ENCODE results near the gene CUL4A.
"Not testable (repeated sequence)": the region's sequence is repeated elsewhere in the genome, so short reads cannot be mapped to it uniquely, and the experiment has no call there.

Gene CUL4A

GRCh38 chr13:113292021-113292862 is 82.8 kb downstream of the CUL4A start:
- DNase-seq (ENCODE audit: low read depth), result no peak

GRCh38 chr13:113293686-113294085 is 84.3 kb downstream of the CUL4A start:
- DNase-seq (ENCODE audit: low read depth), result no peak

- DNase-seq (ENCODE audit: low read depth), result no peak
These were observed 86.4 kb downstream of the CUL4A start for GRCh38 chr13:113295776-113296175.

GRCh38 chr13:113296823-113297369 is 87.5 kb downstream of the CUL4A start, which contains the start of gene LAMP1:
Gene LAMP1 (plus strand): TSS chr13:113297239. CDS start chr13:113297435, 196 bp downstream.
- DNase-seq (ENCODE audit: low read depth), result peak; percentile 96

GRCh38 chr13:113297370-113298042 is 88.1 kb downstream of the CUL4A start:
- no peak for DNase-seq (ENCODE audit: low read depth)

GRCh38 chr13:113298043-113298945 is 88.9 kb downstream of the CUL4A start:
- DNase-seq (ENCODE audit: low read depth), result no peak

GRCh38 chr13:113299951-113300350 is 90.5 kb downstream of the CUL4A start:
- DNase-seq (ENCODE audit: low read depth), result no peak

- DNase-seq (ENCODE audit: low read depth), result no peak
These were observed 93.6 kb downstream of the CUL4A start for GRCh38 chr13:113302986-113303385.

GRCh38 chr13:113304121-113304520 is 94.7 kb downstream of the CUL4A start:
- no peak for DNase-seq (ENCODE audit: low read depth)

GRCh38 chr13:113305208-113305607 is 95.8 kb downstream of the CUL4A start:
- peak; percentile 28 for DNase-seq (ENCODE audit: low read depth)

- DNase-seq (ENCODE audit: low read depth), result no peak
These were observed 98.1 kb downstream of the CUL4A start for GRCh38 chr13:113307491-113307890.

- no peak for DNase-seq (ENCODE audit: low read depth)
These were observed 100.1 kb downstream of the CUL4A start for GRCh38 chr13:113309473-113309872.

GRCh38 chr13:113314112-113314511 is 104.7 kb downstream of the CUL4A start:
- not testable (repeated sequence) for DNase-seq (ENCODE audit: low read depth)

GRCh38 chr13:113314895-113315470 is 105.6 kb downstream of the CUL4A start:
- DNase-seq (ENCODE audit: low read depth), result not testable (repeated sequence)

GRCh38 chr13:113315992-113316391 is 106.6 kb downstream of the CUL4A start:
- no peak for DNase-seq (ENCODE audit: low read depth)
